Measurements from ENCODE around the gene NR6A1.

DNA sequence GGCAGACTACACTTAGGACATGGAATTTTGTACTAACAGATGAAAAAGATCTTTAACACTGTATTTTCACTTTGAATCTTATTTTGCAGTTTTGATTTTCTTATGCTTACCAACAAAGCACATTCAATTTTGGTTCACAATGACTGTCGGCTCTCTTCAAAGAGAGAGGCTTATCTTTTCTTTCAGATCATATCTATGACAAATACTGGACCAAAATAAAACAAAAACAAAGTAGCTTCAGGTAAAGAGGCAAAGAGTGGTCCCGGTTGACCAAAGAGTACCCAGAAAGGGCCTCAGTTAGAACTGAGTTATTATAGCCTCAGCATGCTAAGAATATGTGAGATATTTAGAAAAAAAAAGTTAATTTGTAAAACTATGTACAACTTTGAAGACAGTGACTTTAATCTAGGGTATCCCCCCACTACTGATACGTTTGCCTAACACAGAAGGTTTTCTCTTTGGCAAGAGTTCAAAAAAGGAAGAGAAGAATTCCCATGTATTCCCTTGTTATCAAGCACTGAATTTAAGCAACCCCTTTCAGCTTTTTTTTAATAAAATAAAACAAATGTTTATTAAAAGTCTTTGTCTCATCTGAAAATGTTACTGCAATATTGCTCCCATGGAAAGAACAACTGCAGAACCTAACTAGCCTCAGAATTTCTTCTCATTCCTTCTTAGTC, 50.5 kb downstream of the NR6A1 start:
- TF ChIP-seq, protein P1, sequence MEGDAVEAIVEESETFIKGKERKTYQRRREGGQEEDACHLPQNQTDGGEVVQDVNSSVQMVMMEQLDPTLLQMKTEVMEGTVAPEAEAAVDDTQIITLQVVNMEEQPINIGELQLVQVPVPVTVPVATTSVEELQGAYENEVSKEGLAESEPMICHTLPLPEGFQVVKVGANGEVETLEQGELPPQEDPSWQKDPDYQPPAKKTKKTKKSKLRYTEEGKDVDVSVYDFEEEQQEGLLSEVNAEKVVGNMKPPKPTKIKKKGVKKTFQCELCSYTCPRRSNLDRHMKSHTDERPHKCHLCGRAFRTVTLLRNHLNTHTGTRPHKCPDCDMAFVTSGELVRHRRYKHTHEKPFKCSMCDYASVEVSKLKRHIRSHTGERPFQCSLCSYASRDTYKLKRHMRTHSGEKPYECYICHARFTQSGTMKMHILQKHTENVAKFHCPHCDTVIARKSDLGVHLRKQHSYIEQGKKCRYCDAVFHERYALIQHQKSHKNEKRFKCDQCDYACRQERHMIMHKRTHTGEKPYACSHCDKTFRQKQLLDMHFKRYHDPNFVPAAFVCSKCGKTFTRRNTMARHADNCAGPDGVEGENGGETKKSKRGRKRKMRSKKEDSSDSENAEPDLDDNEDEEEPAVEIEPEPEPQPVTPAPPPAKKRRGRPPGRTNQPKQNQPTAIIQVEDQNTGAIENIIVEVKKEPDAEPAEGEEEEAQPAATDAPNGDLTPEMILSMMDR (IDR thresholded peaks at IDR 0.05), result no peak
- TF ChIP-seq TEAD4 (CRISPR knock-in tag; IDR thresholded peaks at IDR 0.05) (no peak), CREB1 (CRISPR knock-in tag; IDR thresholded peaks at IDR 0.05) (no peak), ZNF423 (CRISPR knock-in tag; IDR thresholded peaks at IDR 0.05) (no peak), SP1 (CRISPR knock-in tag; conservative IDR thresholded peaks at IDR 0.05) (no peak), ZNF121 (CRISPR knock-in tag; IDR thresholded peaks at IDR 0.05) (no peak), FOXK1 (CRISPR knock-in tag; IDR thresholded peaks at IDR 0.05) (no peak)
- TF ChIP-seq, protein P2, sequence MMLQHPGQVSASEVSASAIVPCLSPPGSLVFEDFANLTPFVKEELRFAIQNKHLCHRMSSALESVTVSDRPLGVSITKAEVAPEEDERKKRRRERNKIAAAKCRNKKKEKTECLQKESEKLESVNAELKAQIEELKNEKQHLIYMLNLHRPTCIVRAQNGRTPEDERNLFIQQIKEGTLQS (CRISPR knock-in tag; conservative IDR thresholded peaks at IDR 0.05), result no peak
- TF ChIP-seq, protein P3, sequence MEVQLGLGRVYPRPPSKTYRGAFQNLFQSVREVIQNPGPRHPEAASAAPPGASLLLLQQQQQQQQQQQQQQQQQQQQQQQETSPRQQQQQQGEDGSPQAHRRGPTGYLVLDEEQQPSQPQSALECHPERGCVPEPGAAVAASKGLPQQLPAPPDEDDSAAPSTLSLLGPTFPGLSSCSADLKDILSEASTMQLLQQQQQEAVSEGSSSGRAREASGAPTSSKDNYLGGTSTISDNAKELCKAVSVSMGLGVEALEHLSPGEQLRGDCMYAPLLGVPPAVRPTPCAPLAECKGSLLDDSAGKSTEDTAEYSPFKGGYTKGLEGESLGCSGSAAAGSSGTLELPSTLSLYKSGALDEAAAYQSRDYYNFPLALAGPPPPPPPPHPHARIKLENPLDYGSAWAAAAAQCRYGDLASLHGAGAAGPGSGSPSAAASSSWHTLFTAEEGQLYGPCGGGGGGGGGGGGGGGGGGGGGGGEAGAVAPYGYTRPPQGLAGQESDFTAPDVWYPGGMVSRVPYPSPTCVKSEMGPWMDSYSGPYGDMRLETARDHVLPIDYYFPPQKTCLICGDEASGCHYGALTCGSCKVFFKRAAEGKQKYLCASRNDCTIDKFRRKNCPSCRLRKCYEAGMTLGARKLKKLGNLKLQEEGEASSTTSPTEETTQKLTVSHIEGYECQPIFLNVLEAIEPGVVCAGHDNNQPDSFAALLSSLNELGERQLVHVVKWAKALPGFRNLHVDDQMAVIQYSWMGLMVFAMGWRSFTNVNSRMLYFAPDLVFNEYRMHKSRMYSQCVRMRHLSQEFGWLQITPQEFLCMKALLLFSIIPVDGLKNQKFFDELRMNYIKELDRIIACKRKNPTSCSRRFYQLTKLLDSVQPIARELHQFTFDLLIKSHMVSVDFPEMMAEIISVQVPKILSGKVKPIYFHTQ (CRISPR knock-in tag; IDR thresholded peaks at IDR 0.05), result no peak

Measured in WTC11 (cell line).